Testis (tissue), 2 donors: ENCODE data around the gene ATF7.

Source experiments
- CTCF ChIP-seq, 3 experiments: fragments of 450-650 bp in 2 of 3; fragments of 200-600 bp in 1 of 3; sonication (generic) in 1 of 3; IDR thresholded peaks; one replicate each; pipeline ENCODE4 v1.5.1; 2016 to 2019; ENCODE audit warnings: antibody characterized with exemption in 3 of 3, mild to moderate bottlenecking in 2 of 3, moderate library complexity in 1 of 3
- POLR2A ChIP-seq: fragments of 450-650 bp; IDR thresholded peaks from one replicate; pipeline ENCODE4 v1.6.1; 2017; ENCODE audit warnings: antibody characterized with exemption, mild to moderate bottlenecking, moderate library complexity

GRCh38 chr12:53530920-53531319 is 95.3 kb downstream of the ATF7 start:
- TF ChIP-seq CTCF (IDR thresholded peaks at IDR 0.05) (no peak), POLR2A (no peak)
